GM23338 (cell line): ENCODE results near the gene ZNF19.

Experiments
- CTCF ChIP-seq, 2 experiments: fragments of 200-600 bp in 1 of 2; sonication (generic) in 1 of 2; conservative IDR thresholded peaks; 2 replicates each; pipeline versions ENCODE4 v1.5.1 to v1.6.1; 2016 to 2017; ENCODE audit warnings: antibody characterized with exemption in 2 of 2, low read depth in 2 of 2, mild to moderate bottlenecking in 2 of 2, moderate library complexity in 1 of 2
- EZH2 ChIP-seq: fragments of 200-600 bp; sonication (generic); IDR thresholded peaks from one replicate; pipeline ENCODE4 v1.8.0; 2017; ENCODE audit warnings: antibody characterized with exemption, mild to moderate bottlenecking, low read depth; ENCODE audit not compliant: unreplicated experiment
- TF ChIP-seq, protein P1 (sequence below): IDR thresholded peaks from one replicate; pipeline ENCODE4 v1.6.1; 2018; ENCODE audit warnings: antibody characterized with exemption; ENCODE audit not compliant: unreplicated experiment

DNA sequence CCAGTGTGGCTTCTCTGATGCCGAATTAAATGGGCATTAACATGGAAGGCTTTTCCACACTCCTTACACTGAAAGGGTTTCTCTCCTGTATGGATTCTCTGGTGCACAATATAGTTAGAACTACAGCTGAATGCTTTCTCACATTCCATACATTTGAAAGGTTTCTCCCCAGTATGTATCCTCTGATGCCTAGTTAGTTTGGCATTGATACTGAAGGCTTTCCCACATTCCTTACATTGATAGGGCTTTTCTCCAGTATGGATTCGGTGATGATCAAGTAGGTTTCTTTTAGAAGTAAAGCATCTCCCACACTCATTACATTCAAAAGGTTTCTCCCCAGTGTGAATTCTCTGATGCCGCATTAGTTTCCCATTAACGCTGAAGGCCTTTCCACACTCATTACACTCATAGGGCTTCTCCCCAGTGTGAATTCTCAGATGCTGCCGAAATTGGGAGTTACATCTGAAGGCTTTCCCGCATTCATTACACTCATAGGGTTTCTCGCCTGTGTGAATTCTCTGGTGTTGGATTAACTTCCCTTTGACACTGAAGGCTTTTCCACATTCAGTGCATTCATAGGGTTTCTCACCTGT lies 40.8 kb downstream of the ZNF19 start:
- TF ChIP-seq CTCF (conservative IDR thresholded peaks at IDR 0.05; ENCODE audit: low read depth in 2 of 2) (no peak), EZH2 (no peak)
- TF ChIP-seq, protein P1, sequence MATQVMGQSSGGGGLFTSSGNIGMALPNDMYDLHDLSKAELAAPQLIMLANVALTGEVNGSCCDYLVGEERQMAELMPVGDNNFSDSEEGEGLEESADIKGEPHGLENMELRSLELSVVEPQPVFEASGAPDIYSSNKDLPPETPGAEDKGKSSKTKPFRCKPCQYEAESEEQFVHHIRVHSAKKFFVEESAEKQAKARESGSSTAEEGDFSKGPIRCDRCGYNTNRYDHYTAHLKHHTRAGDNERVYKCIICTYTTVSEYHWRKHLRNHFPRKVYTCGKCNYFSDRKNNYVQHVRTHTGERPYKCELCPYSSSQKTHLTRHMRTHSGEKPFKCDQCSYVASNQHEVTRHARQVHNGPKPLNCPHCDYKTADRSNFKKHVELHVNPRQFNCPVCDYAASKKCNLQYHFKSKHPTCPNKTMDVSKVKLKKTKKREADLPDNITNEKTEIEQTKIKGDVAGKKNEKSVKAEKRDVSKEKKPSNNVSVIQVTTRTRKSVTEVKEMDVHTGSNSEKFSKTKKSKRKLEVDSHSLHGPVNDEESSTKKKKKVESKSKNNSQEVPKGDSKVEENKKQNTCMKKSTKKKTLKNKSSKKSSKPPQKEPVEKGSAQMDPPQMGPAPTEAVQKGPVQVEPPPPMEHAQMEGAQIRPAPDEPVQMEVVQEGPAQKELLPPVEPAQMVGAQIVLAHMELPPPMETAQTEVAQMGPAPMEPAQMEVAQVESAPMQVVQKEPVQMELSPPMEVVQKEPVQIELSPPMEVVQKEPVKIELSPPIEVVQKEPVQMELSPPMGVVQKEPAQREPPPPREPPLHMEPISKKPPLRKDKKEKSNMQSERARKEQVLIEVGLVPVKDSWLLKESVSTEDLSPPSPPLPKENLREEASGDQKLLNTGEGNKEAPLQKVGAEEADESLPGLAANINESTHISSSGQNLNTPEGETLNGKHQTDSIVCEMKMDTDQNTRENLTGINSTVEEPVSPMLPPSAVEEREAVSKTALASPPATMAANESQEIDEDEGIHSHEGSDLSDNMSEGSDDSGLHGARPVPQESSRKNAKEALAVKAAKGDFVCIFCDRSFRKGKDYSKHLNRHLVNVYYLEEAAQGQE: no peak
